Neuronal stem cell (in vitro differentiated cells): ENCODE data around the gene TAS2R38.

Experiments used
- DNase-seq: peaks from one replicate; pipeline ENCODE4 v3.0.0-alpha.2; 2013; ENCODE audit warnings: low spot score
- H2AFZ ChIP-seq: one replicate; pipeline ENCODE4 v1.6.1; 2013; ENCODE audit warnings: mild to moderate bottlenecking, low read length, inconsistent platforms
- H2AK5ac ChIP-seq: 2 replicates; pipeline ENCODE4 v1.6.1; 2013; ENCODE audit warnings: low read depth, mild to moderate bottlenecking, inconsistent platforms, low read length, moderate library complexity, mixed read lengths
- H2BK120ac ChIP-seq: 2 replicates; pipeline ENCODE4 v1.6.1; 2013; ENCODE audit warnings: low read depth, mild to moderate bottlenecking, inconsistent platforms, low read length, moderate library complexity, mixed read lengths
- H2BK12ac ChIP-seq: one replicate; pipeline ENCODE4 v1.6.1; 2013; ENCODE audit warnings: low read length, inconsistent platforms
- H2BK15ac ChIP-seq: 2 replicates; pipeline ENCODE4 v1.6.1; 2013; ENCODE audit warnings: mild to moderate bottlenecking, low read length, inconsistent platforms, mixed read lengths
- H2BK5ac ChIP-seq: one replicate; pipeline ENCODE4 v1.6.1; 2013; ENCODE audit warnings: inconsistent platforms, mild to moderate bottlenecking, low read length, moderate library complexity
- H3K14ac ChIP-seq: one replicate; pipeline ENCODE4 v1.6.1; 2013; ENCODE audit warnings: low read length, inconsistent platforms
- H3K18ac ChIP-seq: 2 replicates; pipeline ENCODE4 v1.6.1; 2013; ENCODE audit warnings: low read length, inconsistent platforms
- H3K23ac ChIP-seq: 2 replicates; pipeline ENCODE4 v1.6.1; 2013; ENCODE audit warnings: low read depth, mild to moderate bottlenecking, mixed read lengths, low read length, inconsistent platforms; ENCODE audit not compliant: poor library complexity
- H3K27ac ChIP-seq: replicated peaks from 3 replicates; pipeline ENCODE4 v1.5.1; 2013; ENCODE audit warnings: low read length, inconsistent platforms
- H3K27me3 ChIP-seq, 3 experiments: 2 replicates each; pipeline ENCODE4 v1.6.1; 2013; ENCODE audit warnings: low read length in 3 of 3, mild to moderate bottlenecking in 2 of 3, inconsistent platforms in 1 of 3, low read depth in 1 of 3, mixed read lengths in 1 of 3, moderate library complexity in 1 of 3; ENCODE audit not compliant: control insufficient read depth in 3 of 3, insufficient read depth in 3 of 3
- H3K36me3 ChIP-seq, 2 donors: replicated peaks in 1 of 2; 2 replicates each; pipeline ENCODE4 v1.6.1; 2013; ENCODE audit warnings: low read length in 2 of 2; ENCODE audit not compliant: control insufficient read depth in 2 of 2, insufficient read depth in 2 of 2
- H3K4ac ChIP-seq: 2 replicates; pipeline ENCODE4 v1.6.1; 2013; ENCODE audit warnings: inconsistent platforms, mild to moderate bottlenecking, low read length, moderate library complexity
- H3K4me1 ChIP-seq, 2 donors: 1 replicate in 1 of 2; 2 replicates in 1 of 2; pipeline ENCODE4 v1.6.1; 2013; ENCODE audit warnings: low read length in 2 of 2, low read depth in 1 of 2; ENCODE audit not compliant: control insufficient read depth in 2 of 2, insufficient read depth in 1 of 2
- H3K4me2 ChIP-seq: one replicate; pipeline ENCODE4 v1.6.1; 2013; ENCODE audit warnings: mild to moderate bottlenecking, low read length, inconsistent platforms; ENCODE audit not compliant: insufficient read depth, poor library complexity, severe bottlenecking
- H3K4me3 ChIP-seq, 2 donors: 2 replicates each; pipeline ENCODE4 v1.5.1; 2013; ENCODE audit warnings: low read length in 2 of 2, mild to moderate bottlenecking in 2 of 2, inconsistent platforms in 1 of 2, moderate library complexity in 1 of 2
- H3K79me1 ChIP-seq: one replicate; pipeline ENCODE4 v1.6.1; 2013; ENCODE audit warnings: low read depth, mild to moderate bottlenecking, inconsistent platforms, low read length, moderate library complexity
- H3K9ac ChIP-seq: one replicate; pipeline ENCODE4 v1.6.1; 2013; ENCODE audit warnings: mild to moderate bottlenecking, low read depth, low read length, inconsistent platforms; ENCODE audit not compliant: poor library complexity
- H3K9me3 ChIP-seq, 2 donors: replicated peaks in 1 of 2; 2 replicates each; pipeline versions ENCODE3 to v1.6.1; 2013; ENCODE audit warnings: low read length in 2 of 2, mild to moderate bottlenecking in 2 of 2, inconsistent platforms in 1 of 2, low read depth in 1 of 2, mixed read lengths in 1 of 2, moderate library complexity in 1 of 2; ENCODE audit not compliant: control insufficient read depth in 2 of 2, insufficient read depth in 1 of 2
- H4K8ac ChIP-seq: one replicate; pipeline ENCODE4 v1.6.1; 2013; ENCODE audit warnings: low read depth, mild to moderate bottlenecking, inconsistent platforms, low read length, moderate library complexity
- H4K91ac ChIP-seq: one replicate; pipeline ENCODE4 v1.6.1; 2013; ENCODE audit warnings: low read length, low read depth, mild to moderate bottlenecking, inconsistent platforms; ENCODE audit not compliant: poor library complexity
- WGBS, 2 donors: extraction: QIAGEN DNeasy Blood & Tissue Kit; methylation state at CpG; one replicate each; pipeline ENCODE4 v1.1.7; 2013; ENCODE audit warnings: missing lambda C conversion rate in 2 of 2, mixed read lengths in 1 of 2; ENCODE audit not compliant: insufficient read length in 2 of 2, insufficient replicate concordance in 1 of 2; ENCODE audit errors: extremely low coverage in 2 of 2; 5-methylcytosine and 5-hydroxymethylcytosine counted together

TAS2R38 gene

GRCh38 chr7:141946796-141947195, 26.8 kb downstream of the TAS2R38 start, which contains the start of gene CLEC5A:
Gene CLEC5A, minus strand, starts transcription at chr7:141946974. Its CDS starts 682 bp downstream, at chr7:141946292.
- no peak within 1 kb of the TSS for H3K4ac ChIP-seq
- H2AFZ ChIP-seq: no peak within 1 kb of the TSS
- DNase-seq: no peak
- no peaks in the 10 kb centered on the region for H3K9me3 ChIP-seq
- H2BK5ac ChIP-seq: no peak within 1 kb of the TSS
- H3K4me2 ChIP-seq: no peak within 1 kb of the TSS
- H3K79me1 ChIP-seq: no peaks in the 10 kb centered on the region
- no peak within 1 kb of the TSS for H3K9ac ChIP-seq
- H4K91ac ChIP-seq: no peak within 1 kb of the TSS
- H3K23ac ChIP-seq: no peak within 1 kb of the TSS
- H2AK5ac ChIP-seq: no peak within 1 kb of the TSS
- no peak within 1 kb of the TSS for H3K4me3 ChIP-seq
- no peak within 1 kb of the TSS for H2BK15ac ChIP-seq
- H3K27ac ChIP-seq: no peak within 1 kb of the TSS
- no peaks in the 10 kb centered on the region for H3K4me1 ChIP-seq
- no peaks in the 10 kb centered on the region for H3K36me3 ChIP-seq
- no peak within 1 kb of the TSS for H3K18ac ChIP-seq
- no peak within 1 kb of the TSS for H4K8ac ChIP-seq
- no peak within 1 kb of the TSS for H2BK12ac ChIP-seq
- no CpG with 5 or more reads among the region's 3 CpGs for WGBS, 2 donors
- no peaks in the 10 kb centered on the region for H3K27me3 ChIP-seq
- H2BK120ac ChIP-seq: no peak within 1 kb of the TSS
- H3K14ac ChIP-seq: no peak within 1 kb of the TSS

- Histone ChIP-seq H2BK120ac (no peak overlapping the region), H2BK5ac (no peak overlapping the region), H3K27ac (no peak overlapping the region), H3K79me1 (no peaks in the 10 kb centered on the region), H3K9me3 (no peaks in the 10 kb centered on the region), H4K91ac (no peak overlapping the region), H3K23ac (no peak overlapping the region), H2BK12ac (no peak overlapping the region), H3K9ac (no peak overlapping the region), H2BK15ac (no peak overlapping the region), H3K4me1 (no peaks in the 10 kb centered on the region), H3K36me3 (no peaks in the 10 kb centered on the region), H2AK5ac (no peak overlapping the region), H3K4me3 (no peak overlapping the region), H3K4me2 (no peak overlapping the region), H3K4ac (no peak overlapping the region), H3K27me3 (no peaks in the 10 kb centered on the region), H4K8ac (no peak overlapping the region), H2AFZ (no peak overlapping the region), H3K18ac (no peak overlapping the region), H3K14ac (no peak overlapping the region)
- no CpG with 5 or more reads among the region's 3 CpGs for WGBS, 2 donors
- DNase-seq: no peak
Measured at GRCh38 chr7:141945356-141945755, 28.2 kb downstream of the TAS2R38 start.

- H3K4me3 ChIP-seq: no peak overlapping the region
- H2BK5ac ChIP-seq: no peak overlapping the region
- H3K27ac ChIP-seq: no peak overlapping the region
- DNase-seq: no peak
- H2AFZ ChIP-seq: no peak overlapping the region
- H3K23ac ChIP-seq: no peak overlapping the region
- WGBS, 2 donors: no CpG with 5 or more reads among the region's 3 CpGs
- no peak overlapping the region for H2BK12ac ChIP-seq
- no peaks in the 10 kb centered on the region for H3K79me1 ChIP-seq
- H3K14ac ChIP-seq: no peak overlapping the region
- H3K4ac ChIP-seq: no peak overlapping the region
- no peak overlapping the region for H4K91ac ChIP-seq
- no peak overlapping the region for H3K4me2 ChIP-seq
- no peaks in the 10 kb centered on the region for H3K27me3 ChIP-seq
- H2BK120ac ChIP-seq: no peak overlapping the region
- H3K18ac ChIP-seq: no peak overlapping the region
- H2AK5ac ChIP-seq: no peak overlapping the region
- no peaks in the 10 kb centered on the region for H3K9me3 ChIP-seq
- H3K36me3 ChIP-seq: no peaks in the 10 kb centered on the region
- no peak overlapping the region for H4K8ac ChIP-seq
- no peak overlapping the region for H3K9ac ChIP-seq
- no peaks in the 10 kb centered on the region for H3K4me1 ChIP-seq
- H2BK15ac ChIP-seq: no peak overlapping the region
Measured at GRCh38 chr7:141944811-141945210, 28.8 kb downstream of the TAS2R38 start.

GRCh38 chr7:141943846-141944245, 29.7 kb downstream of the TAS2R38 start:
- no peak overlapping the region for H4K8ac ChIP-seq
- H3K18ac ChIP-seq: no peak overlapping the region
- H3K23ac ChIP-seq: no peak overlapping the region
- no peak overlapping the region for H4K91ac ChIP-seq
- no peak for DNase-seq
- H3K9me3 ChIP-seq: no peaks in the 10 kb centered on the region
- H3K14ac ChIP-seq: no peak overlapping the region
- H3K36me3 ChIP-seq: no peaks in the 10 kb centered on the region
- no peak overlapping the region for H3K9ac ChIP-seq
- no peak overlapping the region for H3K4me2 ChIP-seq
- no peak overlapping the region for H2BK120ac ChIP-seq
- no peak overlapping the region for H2AFZ ChIP-seq
- H3K4ac ChIP-seq: no peak overlapping the region
- no peak overlapping the region for H2BK12ac ChIP-seq
- no peak overlapping the region for H2BK15ac ChIP-seq
- no peaks in the 10 kb centered on the region for H3K4me1 ChIP-seq
- no peak overlapping the region for H3K27ac ChIP-seq
- H3K27me3 ChIP-seq: no peaks in the 10 kb centered on the region
- H2AK5ac ChIP-seq: no peak overlapping the region
- H3K4me3 ChIP-seq: no peak overlapping the region
- H3K79me1 ChIP-seq: no peaks in the 10 kb centered on the region
- H2BK5ac ChIP-seq: no peak overlapping the region
- WGBS, 2 donors: no CpG with 5 or more reads among the region's 1 CpG
